K562 (cell line): ENCODE measurements around the gene PCNX3. TPM values are rescaled to one million over a fixed set of nuclear protein-coding genes. Genes with fewer than 3 reads are reported as not detected.

Experiments used
- CBX2 ChIP-seq: fragments of 200-600 bp; sonication (generic); IDR thresholded peaks from one replicate; pipeline ENCODE4 v1.6.1; 2012; ENCODE audit warnings: mild to moderate bottlenecking, low read length, inconsistent platforms; ENCODE audit not compliant: insufficient read depth, poor library complexity, severe bottlenecking
- CCNT2 ChIP-seq: IDR thresholded peaks from 2 replicates; pipeline ENCODE4 v1.6.1; 2011; ENCODE audit warnings: borderline replicate concordance, low read depth, mild to moderate bottlenecking, moderate library complexity, mixed read lengths, low read length; ENCODE audit not compliant: insufficient read length; ENCODE audit errors: extremely low read depth
- CHD1 ChIP-seq: fragments of 200-600 bp; sonication (generic); IDR thresholded peaks from one replicate; pipeline ENCODE4 v1.6.1; 2012; ENCODE audit warnings: mild to moderate bottlenecking, moderate library complexity, low read length, inconsistent platforms
- COPS2 ChIP-seq: fragments of 450-650 bp; conservative IDR thresholded peaks from 2 replicates; pipeline ENCODE4 v1.6.1; 2016; ENCODE audit warnings: mild to moderate bottlenecking, moderate library complexity
- FOS ChIP-seq: IDR thresholded peaks from 3 replicates; pipeline ENCODE4 v1.6.1; 2011; ENCODE audit not compliant: insufficient read length; ENCODE audit errors: extremely low read depth
- MYBL2 ChIP-seq, 2 experiments: fragments of 450-650 bp in 1 of 2; sonication (generic) in 1 of 2; formaldehyde crosslinking in 1 of 2; IDR thresholded peaks; 2 replicates each; pipeline versions ENCODE4 v1.6.1 to v1.8.1; 2017 to 2022; ENCODE audit warnings: borderline replicate concordance in 1 of 2, inconsistent platforms in 1 of 2, low read depth in 1 of 2, mild to moderate bottlenecking in 1 of 2, missing genetic modification reagents in 1 of 2, moderate library complexity in 1 of 2
- NFE2L1 ChIP-seq: fragments of 450-650 bp; IDR thresholded peaks from 2 replicates; pipeline ENCODE4 v1.6.1; 2016; ENCODE audit warnings: missing genetic modification characterization, low read depth, mild to moderate bottlenecking, missing compliant biosample characterization, moderate library complexity, borderline replicate concordance
- NFXL1 ChIP-seq: fragments of 450-650 bp; formaldehyde crosslinking; IDR thresholded peaks from 2 replicates; pipeline ENCODE4 v1.4.0; 2021; ENCODE audit warnings: mild to moderate bottlenecking
- PTBP1 ChIP-seq: fragments of 200-400 bp; formaldehyde crosslinking; IDR thresholded peaks from 2 replicates; pipeline ENCODE4 v1.6.1; 2017; ENCODE audit warnings: low read depth, low read length
- SIX5 ChIP-seq, 2 experiments: IDR thresholded peaks; 2 replicates each; pipeline ENCODE4 v1.6.1; 2011; ENCODE audit warnings: low read length in 2 of 2, borderline replicate concordance in 1 of 2, low read depth in 1 of 2, mild to moderate bottlenecking in 1 of 2, moderate library complexity in 1 of 2; ENCODE audit not compliant: insufficient read depth in 1 of 2
- SP2 ChIP-seq: IDR thresholded peaks from 2 replicates; pipeline ENCODE4 v1.6.1; 2011; ENCODE audit warnings: mild to moderate bottlenecking, low read depth, low read length, moderate library complexity; ENCODE audit not compliant: poor library complexity, severe bottlenecking; ENCODE audit errors: extremely low read depth
- SRSF9 ChIP-seq: fragments of 200-400 bp; formaldehyde crosslinking; IDR thresholded peaks from 2 replicates; pipeline ENCODE4 v1.6.1; 2017; ENCODE audit warnings: low read depth, low read length, borderline replicate concordance
- WHSC1 ChIP-seq: IDR thresholded peaks from one replicate; pipeline ENCODE4 v1.6.1; 2012; ENCODE audit warnings: low read length, control low read depth, inconsistent platforms
- ZBTB9 ChIP-seq: fragments of 450-650 bp; formaldehyde crosslinking; IDR thresholded peaks from 2 replicates; pipeline ENCODE4 v1.4.0; 2020; ENCODE audit warnings: mild to moderate bottlenecking, moderate library complexity
- ZNF318 ChIP-seq, 2 experiments: fragments of 450-650 bp; IDR thresholded peaks; 2 replicates each; pipeline ENCODE4 v1.6.1; 2016; ENCODE audit warnings: mild to moderate bottlenecking in 2 of 2, borderline replicate concordance in 1 of 2, low read depth in 1 of 2, moderate library complexity in 1 of 2
- ZNF589 ChIP-seq: fragments of 200-800 bp; sonication (Bioruptor generic); IDR thresholded peaks from 2 replicates; pipeline ENCODE4 v1.6.1; 2016; ENCODE audit warnings: low read depth, missing genetic modification characterization, missing compliant biosample characterization
- polyA plus RNA-seq, 8 experiments: library from polyadenylated mRNA; depleted of rRNA in 4 of 8; stranded (reverse) in 5 of 8; unstranded in 3 of 8; fragments of >200 nt; fragmentation: Nextera tagmentation in 2 of 8; fragmentation: Illumina TruSeq in 1 of 8; extraction: Ambion mirVana in 2 of 8; extraction: Trizol in 1 of 8; gene quantifications; 2 replicates each; pipeline versions ENCODE4 v1.2.1 to v1.2.3, GENCODE V29; 2011 to 2014; ENCODE audit warnings: inconsistent platforms in 1 of 8, missing spikeins in 1 of 8
- total RNA-seq, 7 experiments: library from RNA; depleted of rRNA in 6 of 7; stranded (reverse); fragments of >200 nt in 6 of 7; fragmentation: Illumina TruSeq in 2 of 7; extraction: Trizol in 2 of 7; gene quantifications; 2 replicates each; pipeline versions ENCODE4 v1.2.1 to v1.2.3, GENCODE V29; 2011 to 2021; ENCODE audit warnings: low replicate concordance in 1 of 7

The PCNX3 gene
- total and polyA plus RNA-seq, 9 of the 15 experiments (the other 6 are each of a cell fraction or from before 2014, with no cell fraction given): 0.11 to 47.8 (median 12.8) TPM

- TF ChIP-seq ZBTB9 (CRISPR knock-in tag) (no peak), WHSC1 (no peak), ZNF318 (IDR thresholded peaks at IDR 0.05; ENCODE audit: borderline replicate concordance in 1 of 2, low read depth in 1 of 2) (no peak), COPS2 (no peak), ZNF589 (no peak), SIX5 (IDR thresholded peaks at IDR 0.05; ENCODE audit: borderline replicate concordance in 1 of 2, insufficient read depth in 1 of 2, low read depth in 1 of 2, low read length in 2 of 2) (no peak), PTBP1 (no peak), CHD1 (peak; percentile 98), NFXL1 (CRISPR knock-in tag) (no peak), NFE2L1 (tag) (no peak), CCNT2 (peak; percentile 10), MYBL2 (IDR thresholded peaks at IDR 0.05; ENCODE audit: low read depth) (no peak), MYBL2 (CRISPR knock-in tag; IDR thresholded peaks at IDR 0.05; ENCODE audit: borderline replicate concordance) (no peak), CBX2 (no peak), SP2 (no peak), FOS (no peak), SRSF9 (no peak)
Measured at GRCh38 chr11:65615950-65616574, 486 bp downstream of the PCNX3 start (continued).
